Erythroblast (primary cell): ENCODE results near the gene WNK1.
"Not testable (repeated sequence)": the region's sequence is repeated elsewhere in the genome, so short reads cannot be mapped to it uniquely, and the experiment has no call there.

Experiments used
- DNase-seq, 2 experiments: peaks; one replicate each; lab custom pipeline; 2025; lab: John Stamatoyannopoulos, UW
- GATA1 ChIP-seq: IDR thresholded peaks from 2 replicates; pipeline ENCODE4 v1.6.1; 2011; ENCODE audit warnings: low read depth, mild to moderate bottlenecking, control low read depth, low read length, moderate library complexity
- POLR2A ChIP-seq: IDR thresholded peaks from 2 replicates; pipeline ENCODE4 v1.6.1; 2011; ENCODE audit warnings: mild to moderate bottlenecking, low read length

The WNK1 gene

DNA sequence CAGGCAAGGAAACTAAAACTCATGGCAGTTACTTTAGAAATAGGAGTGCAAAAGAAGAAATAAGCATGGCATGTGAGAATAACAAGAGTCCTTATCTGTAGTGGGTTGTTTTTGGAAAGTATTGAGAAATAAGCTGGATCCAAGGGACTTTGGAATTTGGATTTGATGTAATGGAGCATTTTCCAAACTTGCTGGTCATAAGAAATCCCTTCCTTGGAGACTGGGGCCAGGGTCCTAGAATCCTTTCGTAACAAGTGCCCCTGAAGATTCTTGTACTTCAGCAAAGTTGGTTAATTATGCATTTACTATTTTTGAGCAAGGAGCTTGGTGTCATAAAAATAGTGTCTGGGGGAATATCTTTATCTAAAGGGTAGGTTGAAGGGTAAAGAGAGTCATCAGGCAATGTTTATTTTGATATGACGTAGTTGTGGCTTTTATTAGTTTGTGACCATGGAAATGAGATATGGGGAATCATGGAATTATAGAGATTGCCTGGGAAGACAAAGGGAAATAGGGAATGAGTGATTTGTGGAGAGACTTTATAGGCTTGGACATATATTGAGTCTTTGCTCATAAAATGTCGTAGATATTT, 53.9 kb downstream of the WNK1 start:
- TF ChIP-seq POLR2A: no peak
- no peak for TF ChIP-seq GATA1
- DNase-seq: peak in 1 of 2 experiments; percentile 18

DNA sequence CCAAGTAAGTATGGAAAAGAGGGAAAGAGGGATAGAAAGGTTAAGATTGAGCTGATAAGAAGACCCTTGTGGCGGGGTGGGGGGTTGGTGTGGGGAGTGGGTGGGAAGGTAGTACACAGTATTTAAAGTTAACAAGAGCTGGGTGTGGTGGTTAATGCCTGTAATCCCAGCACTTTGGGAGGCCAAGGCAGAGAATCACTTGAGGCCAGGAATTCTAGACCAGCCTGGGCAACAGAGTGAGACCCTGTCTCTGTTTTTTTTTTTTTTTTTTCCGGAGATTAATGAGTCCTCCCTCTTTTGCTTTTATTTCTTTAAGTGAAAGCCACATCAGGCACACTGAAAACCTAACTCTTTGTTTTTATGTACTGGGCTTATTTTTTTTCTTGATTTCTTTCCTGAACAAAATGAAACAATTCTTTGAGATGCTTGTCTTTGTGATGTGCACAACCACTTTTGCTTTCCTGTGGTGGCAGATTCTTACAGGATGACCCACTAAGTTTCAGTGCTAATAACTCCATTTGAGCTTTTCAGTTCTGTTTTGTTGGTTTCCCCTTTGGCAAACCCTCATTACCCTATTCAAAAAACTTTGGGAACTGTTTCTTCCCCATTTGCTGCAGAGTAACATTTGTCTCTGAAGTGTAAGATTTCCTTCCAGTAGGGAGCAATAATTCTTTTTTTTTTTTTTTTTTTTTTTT, 54.8 kb downstream of the WNK1 start:
- DNase-seq: no peak
- TF ChIP-seq GATA1 (no peak), POLR2A (no peak)

DNA sequence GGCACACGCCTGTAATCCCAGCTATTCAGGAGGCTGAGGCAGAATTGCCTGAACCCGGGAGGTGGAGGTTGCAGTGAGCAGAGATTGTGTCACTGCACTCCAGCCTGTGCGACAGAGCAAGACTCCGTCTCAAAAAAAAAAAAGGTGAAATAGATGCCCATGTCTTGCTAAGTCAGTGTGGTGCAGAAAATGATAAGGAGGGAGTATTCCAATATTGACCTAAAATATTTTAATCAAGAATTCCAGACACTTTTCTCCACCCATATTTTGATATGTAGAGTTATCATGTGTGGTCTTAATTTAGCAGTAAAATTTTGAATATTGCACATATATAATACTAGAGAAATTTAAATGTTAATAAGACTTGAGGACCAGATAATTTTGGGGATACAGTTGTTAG, 57.7 kb downstream of the WNK1 start:
- TF ChIP-seq POLR2A (no peak), GATA1 (no peak)

DNA sequence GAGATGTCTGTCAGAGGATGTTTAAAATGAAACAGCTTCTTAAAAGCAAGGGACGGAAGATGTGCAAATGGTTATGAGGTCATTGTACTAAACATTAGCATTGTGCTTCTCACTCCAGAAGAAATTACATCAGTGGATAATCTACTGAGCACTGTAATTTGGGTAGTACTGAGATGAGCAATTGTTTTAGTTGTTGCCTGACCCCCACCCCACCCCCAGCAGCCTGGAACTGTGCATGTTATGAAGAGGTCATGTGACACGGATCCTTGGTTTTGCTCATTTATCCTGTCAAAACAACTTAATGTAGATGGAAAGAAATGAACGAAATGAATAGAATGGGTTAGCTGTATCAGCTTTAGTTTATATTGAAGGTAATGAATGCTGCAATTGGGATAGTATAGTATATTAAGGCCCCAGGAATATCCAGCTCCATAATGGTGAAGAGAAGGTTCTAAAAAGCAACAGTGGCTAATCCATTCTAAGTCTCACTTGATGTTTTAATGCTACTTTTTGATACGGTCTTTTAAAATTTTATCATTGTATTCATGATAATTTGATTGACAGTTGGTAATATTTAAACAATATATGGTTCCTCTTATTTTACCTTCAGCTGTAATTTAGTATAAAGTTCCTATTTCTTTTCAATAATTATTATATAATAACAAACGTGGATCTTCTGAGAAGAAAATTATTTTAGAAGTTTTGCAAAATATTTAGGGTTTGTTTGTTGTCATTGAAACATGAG, 58.5 kb downstream of the WNK1 start:
- peak; percentile 34 to 62 for DNase-seq
- TF ChIP-seq POLR2A: no peak

More for the DNA sequence above, 57.7 kb downstream of the WNK1 start:
- DNase-seq: peak; percentile 68 to 76

DNA sequence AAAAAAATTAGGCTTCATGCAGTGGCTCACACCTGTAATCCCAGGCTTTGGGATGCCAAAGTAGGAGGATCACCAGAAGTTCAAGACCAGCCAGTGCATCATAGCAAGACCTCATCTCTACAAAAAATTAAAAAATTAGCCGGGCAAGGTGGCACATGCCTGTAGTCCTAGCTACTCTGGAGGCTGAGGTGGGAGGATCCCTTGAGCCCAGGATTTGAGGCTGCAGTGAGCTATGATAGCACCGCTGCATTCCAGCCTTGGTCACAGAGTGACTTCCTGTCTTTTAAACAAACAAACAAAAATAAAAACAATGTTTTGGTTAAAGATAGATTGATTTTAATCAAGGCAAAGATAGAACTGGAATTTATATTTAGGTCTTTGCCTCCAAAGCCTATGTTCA, 60.6 kb downstream of the WNK1 start:
- TF ChIP-seq POLR2A (no peak), GATA1 (no peak)
- no peak for DNase-seq

DNA sequence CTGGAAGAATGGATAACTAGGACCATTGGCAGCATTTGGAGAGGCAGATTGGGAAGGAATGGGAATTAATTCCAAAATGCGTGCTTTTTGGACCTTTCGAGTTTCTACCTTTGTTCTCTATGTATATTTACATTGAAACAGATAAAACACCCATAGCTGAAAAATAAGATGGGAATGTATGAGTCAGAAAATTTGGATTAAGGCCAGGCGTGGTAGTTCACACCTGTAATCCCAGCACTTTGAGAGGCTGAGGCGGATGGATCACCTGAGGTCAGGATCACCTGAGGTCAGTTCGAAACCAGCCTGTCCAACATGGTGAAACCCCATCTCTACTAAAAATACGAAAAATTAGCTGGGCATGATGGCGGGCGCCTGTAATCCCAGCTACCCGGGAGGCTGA, 65.1 kb downstream of the WNK1 start:
- DNase-seq: not testable (repeated sequence)

DNA sequence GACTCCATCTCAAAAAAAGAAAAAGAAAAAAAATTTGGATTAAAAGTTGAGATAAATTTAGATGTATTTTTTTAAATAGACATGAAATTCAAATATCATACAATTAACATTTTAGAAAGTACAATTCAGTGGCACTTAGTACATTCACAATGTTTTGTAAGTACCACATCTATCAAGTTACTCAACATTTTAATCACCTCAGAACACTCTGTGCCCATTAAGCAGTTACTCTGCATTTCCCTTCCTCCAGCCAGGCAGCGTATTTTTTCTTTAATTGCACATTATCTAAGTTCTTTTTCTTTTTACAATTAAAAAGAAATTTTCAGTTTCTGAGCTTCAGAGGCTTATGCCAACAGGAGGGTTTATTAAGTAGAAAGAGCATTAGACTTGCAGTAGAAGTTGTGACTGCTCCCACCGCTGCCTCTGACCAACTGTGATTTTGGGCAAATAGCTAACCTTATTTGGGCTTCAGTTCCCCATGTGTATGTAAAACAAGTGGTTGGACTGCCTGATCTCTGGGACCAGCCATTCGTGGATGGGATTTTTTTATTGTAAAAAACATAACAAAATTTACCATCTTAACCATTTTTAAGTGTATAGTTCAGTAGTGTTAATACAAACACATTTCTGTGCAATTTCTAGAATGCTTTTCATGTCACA, 65.7 kb downstream of the WNK1 start:
- no peak for DNase-seq
- TF ChIP-seq POLR2A (no peak), GATA1 (no peak)

DNA sequence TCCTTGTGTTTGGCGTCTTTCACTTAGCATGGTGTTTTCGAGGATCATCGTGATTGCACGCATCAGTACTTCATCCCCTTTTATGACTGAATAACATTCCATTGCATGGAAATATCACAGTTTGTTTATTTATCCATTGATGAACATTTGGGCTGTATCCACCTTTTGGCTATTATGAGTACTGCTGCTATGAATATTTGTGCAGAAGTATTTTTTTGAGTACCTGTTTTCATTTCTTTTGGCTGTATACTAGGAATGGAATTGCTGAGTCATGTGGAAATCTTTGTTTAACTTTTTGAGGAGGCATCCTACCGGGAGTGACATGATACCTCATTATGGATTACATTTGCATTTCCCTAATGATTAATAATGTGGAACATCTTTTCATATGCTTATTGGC, 66.4 kb downstream of the WNK1 start:
- TF ChIP-seq GATA1 (no peak), POLR2A (no peak)
- peak in 1 of 2 experiments; percentile 18 for DNase-seq

DNA sequence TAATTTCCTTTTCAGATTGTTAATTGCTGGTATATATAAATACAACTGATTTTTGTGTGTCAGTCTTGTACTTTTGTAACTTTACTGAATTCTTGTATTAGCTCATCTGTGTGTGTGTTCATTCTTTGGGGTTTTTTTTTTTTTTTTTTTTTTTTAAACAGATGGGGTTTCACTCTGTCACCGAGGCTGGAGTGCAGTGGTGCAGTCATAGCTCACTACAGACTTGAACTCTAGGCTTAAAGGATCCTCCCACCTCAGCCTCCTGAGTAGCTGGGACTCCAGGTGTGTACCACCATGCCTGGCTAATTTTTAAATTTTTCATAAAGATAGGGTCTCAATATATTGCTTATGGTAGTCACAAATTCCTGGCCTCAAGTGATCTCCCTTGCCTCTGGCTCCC, 68.0 kb downstream of the WNK1 start:
- TF ChIP-seq POLR2A: no peak
- TF ChIP-seq GATA1: no peak
- DNase-seq: no peak

DNA sequence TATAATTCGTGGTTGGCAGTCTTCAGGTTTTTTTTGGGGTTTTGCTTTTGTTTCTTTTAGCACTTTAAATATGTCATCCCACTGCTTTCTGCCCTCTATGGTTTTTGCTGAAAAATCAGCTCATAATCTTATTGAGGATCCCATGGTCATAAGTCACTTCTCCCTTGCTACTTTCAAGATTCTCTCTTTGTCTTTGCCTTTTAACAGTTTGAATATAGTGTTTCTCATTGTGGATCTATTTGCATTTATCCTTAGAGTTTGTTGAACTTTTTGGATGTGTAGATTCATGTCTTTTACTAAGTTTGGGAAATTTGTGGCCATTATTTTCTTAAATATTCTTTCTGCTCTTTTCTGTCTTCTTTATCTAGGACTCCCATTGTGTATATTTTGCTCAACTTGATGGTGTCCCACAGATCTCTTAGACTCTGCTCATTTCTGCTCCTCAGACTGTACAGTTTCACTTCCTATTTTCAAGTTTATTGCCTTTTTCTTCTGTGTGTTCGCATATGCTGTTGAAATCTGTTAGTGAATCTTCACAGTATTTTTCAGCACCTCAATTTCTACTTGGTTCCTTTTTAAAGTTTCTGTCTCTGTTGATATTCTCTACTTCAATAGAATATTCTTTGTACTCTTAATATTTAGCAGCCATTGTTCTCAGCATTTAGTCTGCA, 70.8 kb downstream of the WNK1 start:
- TF ChIP-seq GATA1: no peak
- TF ChIP-seq POLR2A: no peak
- DNase-seq: no peak

DNA sequence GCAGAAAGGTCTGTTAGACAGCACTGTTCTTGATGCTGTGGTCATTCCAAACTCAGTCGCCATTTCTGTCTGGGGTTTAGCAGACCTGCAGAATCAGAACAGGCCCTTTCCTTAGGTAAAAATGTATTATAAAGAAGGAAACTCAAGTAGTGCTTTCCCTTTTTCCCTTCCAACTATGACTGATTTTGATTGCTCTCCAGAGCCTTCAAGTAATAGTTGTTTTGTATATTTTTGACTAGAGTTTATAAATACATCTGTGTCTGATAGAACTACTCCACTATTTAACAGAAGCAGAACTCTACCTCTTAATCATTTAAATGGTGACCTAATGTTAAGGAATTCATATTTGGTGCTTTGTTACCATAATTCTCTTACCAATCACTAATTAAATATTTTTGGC, 74.0 kb downstream of the WNK1 start:
- TF ChIP-seq POLR2A (no peak), GATA1 (no peak)
- DNase-seq: no peak

DNA sequence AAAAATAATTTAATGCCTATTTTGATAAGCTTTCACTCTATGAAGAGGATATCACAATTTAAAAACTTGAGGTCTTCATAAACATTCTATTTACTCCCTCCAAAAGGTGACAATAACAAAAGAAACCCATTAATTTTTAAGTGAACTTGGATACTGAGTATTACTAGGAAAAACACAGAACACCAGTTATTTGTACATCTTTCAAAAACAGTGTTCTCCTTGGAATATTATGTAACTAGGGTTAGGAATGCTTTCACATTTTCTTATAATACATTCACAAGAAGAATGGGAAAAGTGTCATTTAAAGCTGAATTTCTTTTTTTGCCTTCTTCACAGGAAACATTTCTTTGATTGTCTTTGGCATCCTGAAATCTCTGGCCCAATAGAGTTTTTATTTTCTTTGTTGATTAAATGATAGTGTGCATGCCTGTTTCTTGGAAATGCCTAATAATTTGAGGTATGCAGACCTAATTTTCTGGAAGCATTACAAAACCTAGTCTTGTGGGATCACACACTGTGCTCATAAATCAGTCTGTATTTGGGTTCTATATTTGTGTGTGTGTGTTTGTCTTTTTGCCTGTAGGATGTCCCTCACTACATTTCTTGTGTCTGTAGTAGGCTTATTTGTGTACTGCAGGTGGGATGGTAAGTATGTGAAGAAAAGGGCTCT, 76.5 kb downstream of the WNK1 start:
- no peak for DNase-seq
- no peak for TF ChIP-seq POLR2A
- no peak for TF ChIP-seq GATA1
